Naive thymus-derived CD4-positive, alpha-beta T cell (primary cell): ENCODE results near the gene MFSD11. TPM values are rescaled to one million over a fixed set of nuclear protein-coding genes. Genes with fewer than 3 reads are reported as not detected.
A peak's percentile ranks its signal among the peaks of the same experiment; 100 is the strongest.

Experiments
- ATAC-seq: fragments of 150-1000 bp; cut with Tn5 transposase; 2 replicates; pipeline ENCODE4 v1.10.0; 2021; ENCODE audit warnings: mild to moderate bottlenecking, moderate library complexity
- CTCF ChIA-PET: fragments of 350-600 bp; sonication (Branson Sonifier 250); formaldehyde crosslinking; loops from one replicate; lab custom pipeline; 2021; ENCODE audit warnings: antibody characterized with exemption; lab: Charles Lee
- POLR2A ChIA-PET: fragments of 350-600 bp; sonication (Branson Sonifier 250); formaldehyde crosslinking; loops from one replicate; lab custom pipeline; 2021; ENCODE audit warnings: antibody characterized with exemption, inconsistent platforms; lab: Charles Lee
- DNase-seq, 9 donors: peaks; one replicate each; pipeline versions ENCODE4 v3.0.0 to v3.0.0-alpha.2; 2020 to 2022; ENCODE audit warnings: mixed read lengths in 1 of 9
- H3K27ac ChIP-seq: one replicate; pipeline ENCODE4 v1.7.0; 2013; ENCODE audit warnings: mild to moderate bottlenecking, low read depth, low read length, moderate library complexity
- H3K27me3 ChIP-seq, 2 donors: one replicate each; pipeline ENCODE4 v1.7.0; 2013; ENCODE audit warnings: low read length in 2 of 2, mild to moderate bottlenecking in 2 of 2, moderate library complexity in 2 of 2; ENCODE audit not compliant: control insufficient read depth in 2 of 2, insufficient read depth in 2 of 2
- H3K36me3 ChIP-seq, 3 experiments: 1 replicate in 2 of 3; 2 replicates in 1 of 3; pipeline ENCODE4 v1.7.0; 2013; ENCODE audit warnings: low read length in 3 of 3, mild to moderate bottlenecking in 3 of 3, moderate library complexity in 1 of 3; ENCODE audit not compliant: insufficient read depth in 3 of 3, control insufficient read depth in 2 of 3
- H3K4me1 ChIP-seq, 2 donors: one replicate each; pipeline ENCODE4 v1.7.0; 2013; ENCODE audit warnings: low read length in 2 of 2, mild to moderate bottlenecking in 2 of 2, moderate library complexity in 1 of 2; ENCODE audit not compliant: control insufficient read depth in 2 of 2, insufficient read depth in 2 of 2
- H3K4me3 ChIP-seq: 2 replicates; pipeline ENCODE4 v1.7.0; 2013; ENCODE audit warnings: mild to moderate bottlenecking, low read length
- H3K9me3 ChIP-seq, 3 experiments: 1 replicate in 2 of 3; 2 replicates in 1 of 3; pipeline ENCODE4 v1.7.0; 2013; ENCODE audit warnings: low read length in 3 of 3; ENCODE audit not compliant: control insufficient read depth in 2 of 3
- H3K27ac Mint-ChIP-seq, 9 donors: one replicate each; pipeline ENCODE4 v1.8.0; 2020 to 2022; ENCODE audit warnings: mixed read lengths in 9 of 9, mild to moderate bottlenecking in 8 of 9, moderate library complexity in 5 of 9, inconsistent platforms in 2 of 9
- H3K27me3 Mint-ChIP-seq, 5 donors: one replicate each; pipeline ENCODE4 v1.8.0; 2021 to 2022; ENCODE audit warnings: mixed read lengths in 5 of 5, mild to moderate bottlenecking in 1 of 5
- H3K36me3 Mint-ChIP-seq, 5 donors: one replicate each; pipeline ENCODE4 v1.8.0; 2020 to 2022; ENCODE audit warnings: mixed read lengths in 5 of 5, mild to moderate bottlenecking in 3 of 5, inconsistent platforms in 1 of 5
- H3K4me1 Mint-ChIP-seq, 7 donors: one replicate each; pipeline ENCODE4 v1.8.0; 2020 to 2022; ENCODE audit warnings: mixed read lengths in 7 of 7, mild to moderate bottlenecking in 3 of 7, inconsistent platforms in 1 of 7
- H3K4me3 Mint-ChIP-seq, 10 donors: one replicate each; pipeline ENCODE4 v1.8.0; 2020 to 2022; ENCODE audit warnings: mild to moderate bottlenecking in 10 of 10, mixed read lengths in 10 of 10, moderate library complexity in 6 of 10, inconsistent platforms in 2 of 10
- H3K9me3 Mint-ChIP-seq, 11 donors: one replicate each; pipeline ENCODE4 v1.8.0; 2020 to 2022; ENCODE audit warnings: mixed read lengths in 11 of 11, mild to moderate bottlenecking in 4 of 11, inconsistent platforms in 1 of 11, moderate library complexity in 1 of 11
- intact Hi-C, 2 donors: fragments of 100-400 bp; cut with micrococcal nuclease; formaldehyde crosslinking; loops; one replicate each; pipeline ENCODE4 v1.15.1; 2023
- microRNA-seq: library from miRNA; unstranded; fragments of <30 nt; microRNA quantifications from one replicate; pipeline ENCODE4 v1.2.0, GENCODE V29; 2022; ENCODE audit warnings: borderline microRNAs expressed
- polyA plus RNA-seq, 2 donors: library from polyadenylated mRNA; unstranded; fragments of 300-500 nt; fragmentation: Illumina TruSeq; gene quantifications; one replicate each; pipeline ENCODE4 v1.2.3, GENCODE V29; 2021
- total RNA-seq, 6 experiments: library from RNA in 5 of 6; stranded (reverse) in 5 of 6; gene quantifications; 1 replicate in 5 of 6; 2 replicates in 1 of 6; pipeline ENCODE4 v1.2.3 and lab custom pipeline; 2021 to 2026

MFSD11 gene
- total and polyA plus RNA-seq, 7 experiments from 2014 or later: 17.3 to 33.7 (median 30.9) TPM

- no peaks in the 10 kb centered on the region for H3K4me1 ChIP-seq
- no peaks in the 10 kb centered on the region for H3K9me3 ChIP-seq
- intact Hi-C loops: no loop called here
- no peaks in the 10 kb centered on the region for H3K27me3 ChIP-seq
- no peak overlapping the region for H3K27ac ChIP-seq
- peaks cover 0 to 10% (median 4%) of the 10 kb centered on the region in 7 donors for H3K4me1 Mint-ChIP-seq
- H3K36me3 ChIP-seq: no peaks in the 10 kb centered on the region
- no peak overlapping the region for H3K27ac Mint-ChIP-seq
- H3K4me3 Mint-ChIP-seq: no peak overlapping the region
- ChIA-PET POLR2A (no interaction called here), CTCF (no interaction called here)
- peaks cover 0 to 4% (median 0%) of the 10 kb centered on the region in 5 donors for H3K36me3 Mint-ChIP-seq
- H3K27me3 Mint-ChIP-seq: peaks cover 0 to 18% (median 0%) of the 10 kb centered on the region in 5 donors
- DNase-seq: no peak
- H3K9me3 Mint-ChIP-seq: no peaks in the 10 kb centered on the region
- no peak for ATAC-seq
- no peak overlapping the region for H3K4me3 ChIP-seq
Observed at GRCh38 chr17:76822184-76822778, 84.4 kb downstream of the MFSD11 start.

- POLR2A ChIA-PET: no interaction called here
- DNase-seq: no peak
- Mint-ChIP-seq H3K4me3 (no peak overlapping the region), H3K9me3 (no peaks in the 10 kb centered on the region), H3K4me1 (peaks cover 0 to 7% (median 4%) of the 10 kb centered on the region in 7 donors), H3K27ac (peak overlapping the region in 1 of 9 donors; percentile 25), H3K27me3 (peaks cover 0 to 16% (median 0%) of the 10 kb centered on the region in 5 donors), H3K36me3 (peaks cover 0 to 4% (median 0%) of the 10 kb centered on the region in 5 donors)
- CTCF ChIA-PET: no interaction called here
- Histone ChIP-seq H3K4me1 (no peaks in the 10 kb centered on the region), H3K27me3 (no peaks in the 10 kb centered on the region), H3K4me3 (no peak overlapping the region), H3K9me3 (no peaks in the 10 kb centered on the region), H3K36me3 (no peaks in the 10 kb centered on the region), H3K27ac (no peak overlapping the region)
- no peak for ATAC-seq
- intact Hi-C loops: no loop called here
Observed at GRCh38 chr17:76824093-76824492, 86.2 kb downstream of the MFSD11 start.

GRCh38 chr17:76826330-76827068 is 88.6 kb downstream of the MFSD11 start:
- Histone ChIP-seq H3K36me3 (no peaks in the 10 kb centered on the region), H3K27ac (no peak overlapping the region), H3K27me3 (no peaks in the 10 kb centered on the region), H3K9me3 (no peaks in the 10 kb centered on the region), H3K4me3 (no peak overlapping the region), H3K4me1 (no peaks in the 10 kb centered on the region)
- ChIA-PET CTCF (no interaction called here), POLR2A (interaction anchor here (0.6 kb wide), 1 partner anchor 98 kb away, joined by 3 read pairs; no protein-coding TSS in a partner anchor)
- no peak for ATAC-seq
- peaks cover 0 to 7% (median 0%) of the 10 kb centered on the region in 5 donors for H3K27me3 Mint-ChIP-seq
- peaks cover 0 to 4% (median 0%) of the 10 kb centered on the region in 5 donors for H3K36me3 Mint-ChIP-seq
- H3K9me3 Mint-ChIP-seq: no peaks in the 10 kb centered on the region
- H3K27ac Mint-ChIP-seq: no peak overlapping the region
- DNase-seq: no peak
- H3K4me3 Mint-ChIP-seq: peak overlapping the region in 3 of 10 donors; percentile 4 to 49 (median 36)
- peaks cover 0 to 5% (median 4%) of the 10 kb centered on the region in 7 donors for H3K4me1 Mint-ChIP-seq
- intact Hi-C loops: no loop called here

GRCh38 chr17:76827736-76828135 is 89.8 kb downstream of the MFSD11 start:
- Histone ChIP-seq H3K36me3 (no peaks in the 10 kb centered on the region), H3K4me1 (no peaks in the 10 kb centered on the region), H3K27ac (no peak overlapping the region), H3K9me3 (no peaks in the 10 kb centered on the region), H3K27me3 (no peaks in the 10 kb centered on the region), H3K4me3 (no peak overlapping the region)
- intact Hi-C loops: no loop called here
- H3K27ac Mint-ChIP-seq: no peak overlapping the region
- no peak overlapping the region for H3K4me3 Mint-ChIP-seq
- DNase-seq: no peak
- H3K4me1 Mint-ChIP-seq: peaks cover 0 to 5% (median 4%) of the 10 kb centered on the region in 7 donors
- H3K27me3 Mint-ChIP-seq: peaks cover 0 to 7% (median 0%) of the 10 kb centered on the region in 5 donors
- ChIA-PET POLR2A (no interaction called here), CTCF (no interaction called here)
- no peaks in the 10 kb centered on the region for H3K9me3 Mint-ChIP-seq
- H3K36me3 Mint-ChIP-seq: peaks cover 0 to 4% (median 0%) of the 10 kb centered on the region in 5 donors
- no peak for ATAC-seq

Small RNA genes lying within 50 kb of the gene (microRNA-seq; reads per million reads assigned to microRNA genes)
- not detected for gene MIR636

Other genes starting within 250 kb of the MFSD11 start
- gene RHBDF2, start 236.7 kb upstream of the MFSD11 start, total RNA-seq: 100 to 1,000 TPM in 1 of 5 experiments, 10 to 100 TPM in 4; 31.1 to 119 (median 35.4) TPM
- gene RHBDF2, start 236.7 kb upstream of the MFSD11 start, polyA plus RNA-seq: 1 to 10 TPM; 2.9 to 7.5 TPM
- gene CYGB, start 200.4 kb upstream of the MFSD11 start, total RNA-seq: not detected
- under 1 TPM; 0.33 to 0.35 TPM for gene CYGB, start 200.4 kb upstream of the MFSD11 start, polyA plus RNA-seq
- gene PRCD, start 198.1 kb upstream of the MFSD11 start, total RNA-seq: not detected
- gene PRCD, start 198.1 kb upstream of the MFSD11 start, polyA plus RNA-seq: 1 to 10 TPM in 1 of 2 donors, not detected in 1; 1.3 TPM
- gene ST6GALNAC2, start 152.3 kb upstream of the MFSD11 start, total RNA-seq: 1 to 10 TPM in 1 of 5 experiments, under 1 TPM in 2, not detected in 2; 0.48 to 7.5 (median 0.58) TPM
- not detected for gene ST6GALNAC2, start 152.3 kb upstream of the MFSD11 start, polyA plus RNA-seq
- gene ST6GALNAC1, start 94.4 kb upstream of the MFSD11 start, total RNA-seq: 1 to 10 TPM; 1.4 to 5.8 (median 2.0) TPM
- 10 to 100 TPM; 10.3 to 20.7 TPM for gene ST6GALNAC1, start 94.4 kb upstream of the MFSD11 start, polyA plus RNA-seq
- gene MXRA7, start 27.2 kb upstream of the MFSD11 start, total RNA-seq: 1 to 10 TPM; 2.1 to 7.5 (median 2.8) TPM
- gene MXRA7, start 27.2 kb upstream of the MFSD11 start, polyA plus RNA-seq: 1 to 10 TPM; 1.8 to 2.7 TPM
- gene JMJD6, start 11.5 kb upstream of the MFSD11 start, total RNA-seq: 100 to 1,000 TPM in 2 of 5 experiments, 10 to 100 TPM in 3; 39.9 to 132 (median 58.3) TPM
- 10 to 100 TPM; 18.5 to 44.3 TPM for gene JMJD6, start 11.5 kb upstream of the MFSD11 start, polyA plus RNA-seq
- 10 to 100 TPM; 39.6 to 74.0 (median 44.2) TPM for gene METTL23, start 11.3 kb upstream of the MFSD11 start, total RNA-seq
- 100 to 1,000 TPM; 147 to 152 TPM for gene METTL23, start 11.3 kb upstream of the MFSD11 start, polyA plus RNA-seq
- gene SRSF2, start 788 bp upstream of the MFSD11 start, total RNA-seq: 100 to 1,000 TPM; 327 to 363 (median 351) TPM
- 100 to 1,000 TPM; 104 to 126 TPM for gene SRSF2, start 788 bp upstream of the MFSD11 start, polyA plus RNA-seq
- 1 to 10 TPM in 3 of 5 experiments, under 1 TPM in 2; 0.24 to 3.7 (median 2.5) TPM for gene MGAT5B, start 130.3 kb downstream of the MFSD11 start, total RNA-seq
- under 1 TPM in 1 of 2 donors, not detected in 1; 0.12 TPM for gene MGAT5B, start 130.3 kb downstream of the MFSD11 start, polyA plus RNA-seq